ENCODE results near the gene NR1I3. TPM values are rescaled to one million over a fixed set of nuclear protein-coding genes. Genes with fewer than 3 reads are reported as not detected.

The NR1I3 gene
- total and polyA plus RNA-seq, 2 of the 13 experiments (the other 11 are each of a cell fraction or from before 2014, with no cell fraction given): 0.62 to 0.95 TPM

DNA sequence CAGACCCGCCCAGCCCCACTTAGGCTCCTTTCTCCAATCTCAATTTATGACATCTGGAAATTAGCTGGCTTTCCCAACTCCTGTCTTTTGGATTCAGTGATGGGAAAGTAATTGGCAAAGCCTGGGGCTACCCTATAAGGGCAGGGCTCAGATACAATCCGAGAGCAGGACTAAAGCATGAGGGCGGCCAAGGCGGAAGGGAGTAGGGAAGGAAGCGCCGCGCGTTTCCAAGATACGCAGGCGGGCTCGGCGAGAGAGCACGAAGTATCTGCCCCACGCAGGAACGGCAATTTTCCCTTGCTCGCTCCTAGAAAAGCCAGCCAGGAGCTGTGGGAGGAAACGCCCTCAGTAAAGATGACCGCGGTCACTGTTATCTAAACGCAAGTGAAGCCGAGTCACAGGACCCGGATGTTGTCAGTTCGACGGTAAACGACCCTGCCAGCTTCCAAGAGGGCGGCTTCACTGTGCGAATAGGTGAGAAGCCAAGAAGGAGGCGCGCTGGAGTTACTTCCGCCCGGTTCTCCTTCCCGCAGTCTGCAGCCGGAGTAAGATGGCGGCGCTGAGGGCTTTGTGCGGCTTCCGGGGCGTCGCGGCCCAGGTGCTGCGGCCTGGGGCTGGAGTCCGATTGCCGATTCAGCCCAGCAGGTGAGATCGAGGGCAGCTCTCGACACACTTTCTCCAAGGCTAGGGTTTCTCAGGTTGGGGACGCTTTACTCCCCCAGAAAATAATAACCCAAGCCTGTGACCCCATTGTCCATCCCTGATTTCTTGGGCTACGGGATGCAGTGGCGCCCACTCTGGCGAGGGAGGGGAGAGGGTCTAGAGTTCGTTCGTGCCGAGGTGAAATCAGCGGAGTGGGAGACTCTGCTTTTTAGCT, 35.9 kb downstream of the NR1I3 start, which contains the start of gene NDUFS2 (continued):
- TF ChIP-seq, protein P1, sequence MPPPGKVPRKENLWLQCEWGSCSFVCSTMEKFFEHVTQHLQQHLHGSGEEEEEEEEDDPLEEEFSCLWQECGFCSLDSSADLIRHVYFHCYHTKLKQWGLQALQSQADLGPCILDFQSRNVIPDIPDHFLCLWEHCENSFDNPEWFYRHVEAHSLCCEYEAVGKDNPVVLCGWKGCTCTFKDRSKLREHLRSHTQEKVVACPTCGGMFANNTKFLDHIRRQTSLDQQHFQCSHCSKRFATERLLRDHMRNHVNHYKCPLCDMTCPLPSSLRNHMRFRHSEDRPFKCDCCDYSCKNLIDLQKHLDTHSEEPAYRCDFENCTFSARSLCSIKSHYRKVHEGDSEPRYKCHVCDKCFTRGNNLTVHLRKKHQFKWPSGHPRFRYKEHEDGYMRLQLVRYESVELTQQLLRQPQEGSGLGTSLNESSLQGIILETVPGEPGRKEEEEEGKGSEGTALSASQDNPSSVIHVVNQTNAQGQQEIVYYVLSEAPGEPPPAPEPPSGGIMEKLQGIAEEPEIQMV (CRISPR knock-in tag; IDR thresholded peaks at IDR 0.05; ENCODE audit: low read depth): peak; percentile 65; the same call in 1 of the 2 replicates
- peak; percentile 54; the same call in 1 of the 2 replicates for TF ChIP-seq ZNF160 (CRISPR knock-in tag; IDR thresholded peaks at IDR 0.05)
- peak; percentile 71 for TF ChIP-seq CBFB (CRISPR knock-in tag; IDR thresholded peaks at IDR 0.05)
- 0 out of 2 replicates have a peak, but pooled peaks have one; percentile 64 for TF ChIP-seq ZBTB38 (CRISPR knock-in tag; IDR thresholded peaks at IDR 0.05)
- 0 out of 2 replicates have a peak, but pooled peaks have one; percentile 23 for TF ChIP-seq ZKSCAN5 (CRISPR knock-in tag; IDR thresholded peaks at IDR 0.05)
- no peak for TF ChIP-seq NAIF1 (CRISPR knock-in tag; IDR thresholded peaks at IDR 0.05; ENCODE audit: borderline replicate concordance)
- peak; percentile 82 for TF ChIP-seq ARID2 (CRISPR knock-in tag; IDR thresholded peaks at IDR 0.05; ENCODE audit: borderline replicate concordance)
- peak; percentile 81; the same call in 1 of the 2 replicates for TF ChIP-seq MEF2D (CRISPR knock-in tag; IDR thresholded peaks at IDR 0.05)
- peak; percentile 48 for TF ChIP-seq HNRNPLL (IDR thresholded peaks at IDR 0.05; ENCODE audit: low read depth, low read length, poor library complexity, severe bottlenecking)
- no peak for TF ChIP-seq SP1 (IDR thresholded peaks at IDR 0.05)
- peak; percentile 63 for TF ChIP-seq SP1 (CRISPR knock-in tag; IDR thresholded peaks at IDR 0.05)
- TF ChIP-seq ATF1 (CRISPR knock-in tag; IDR thresholded peaks at IDR 0.05): peak; percentile 92
- peak; percentile 63; the same call in 1 of the 2 replicates for TF ChIP-seq ZNF761 (CRISPR knock-in tag; conservative IDR thresholded peaks at IDR 0.05)
- TF ChIP-seq SOX6 (IDR thresholded peaks at IDR 0.05): no peak
- peak; percentile 72 for TF ChIP-seq SOX6 (CRISPR knock-in tag; IDR thresholded peaks at IDR 0.05)
- TF ChIP-seq RBAK (CRISPR knock-in tag; IDR thresholded peaks at IDR 0.05): no peak
- TF ChIP-seq ZNF609 (CRISPR knock-in tag; IDR thresholded peaks at IDR 0.05; ENCODE audit: borderline replicate concordance): peak; percentile 58; the same call in 1 of the 2 replicates
- 0 out of 2 replicates have a peak, but pooled peaks have one; percentile 64 for TF ChIP-seq ZSCAN31 (CRISPR knock-in tag; IDR thresholded peaks at IDR 0.05; ENCODE audit: low read depth)
- TF ChIP-seq ZNF879 (CRISPR knock-in tag; IDR thresholded peaks at IDR 0.05): peak; percentile 70; the same call in 1 of the 2 replicates
- peak; percentile 90 for TF ChIP-seq GABPA (IDR thresholded peaks at IDR 0.05; ENCODE audit: low read depth, low read length)
- TF ChIP-seq GABPA (CRISPR knock-in tag; IDR thresholded peaks at IDR 0.05; ENCODE audit: low read depth): peak; percentile 98
- TF ChIP-seq NRL (CRISPR knock-in tag; IDR thresholded peaks at IDR 0.05; ENCODE audit: borderline replicate concordance): peak; percentile 65; the same call in 1 of the 2 replicates
- peak; percentile 44; the same call in 1 of the 2 replicates for TF ChIP-seq IRX3 (CRISPR knock-in tag; IDR thresholded peaks at IDR 0.05; ENCODE audit: borderline replicate concordance, low read depth)
- TF ChIP-seq MAFK (conservative IDR thresholded peaks at IDR 0.05 in 1 of 2, IDR thresholded peaks at IDR 0.05 in 1 of 2; ENCODE audit: low read length in 2 of 2): no peak
- peak; percentile 96 for TF ChIP-seq FOXK1 (CRISPR knock-in tag; IDR thresholded peaks at IDR 0.05; ENCODE audit: borderline replicate concordance, low read depth)
